Measurements from ENCODE around the gene CPXM2. TPM values are rescaled to one million over a fixed set of nuclear protein-coding genes. Genes with fewer than 3 reads are reported as not detected.

The CPXM2 gene
- total RNA-seq, 2 experiments from 2014 or later: not detected

- Histone ChIP-seq H3K9me3 (ENCODE audit: control insufficient read depth in 1 of 2, insufficient read depth in 1 of 2, low read length in 2 of 2) (peaks cover 19% of the 10 kb centered on the region in 2 experiments), H3K36me3 (ENCODE audit: insufficient read depth, low read length) (no peaks in the 10 kb centered on the region), H3K4me3 (ENCODE audit: low read length) (no peak overlapping the region), H3K4me1 (ENCODE audit: insufficient read depth, low read length) (no peaks in the 10 kb centered on the region), H3K27me3 (ENCODE audit: control insufficient read depth in 1 of 2, insufficient read depth in 2 of 2, low read length in 2 of 2) (peaks cover 0 to 3% of the 10 kb centered on the region in 2 experiments), H3K27ac (ENCODE audit: low read depth in 1 of 2, low read length in 2 of 2) (no peak overlapping the region)
- Mint-ChIP-seq H3K36me3 (ENCODE audit: low read depth) (no peaks in the 10 kb centered on the region), H3K27me3 (peaks cover 21% of the 10 kb centered on the region), H3K4me1 (ENCODE audit: low read depth) (no peaks in the 10 kb centered on the region), H3K4me3 (no peak overlapping the region), H3K9me3 (peaks cover 15% of the 10 kb centered on the region), H3K27ac (no peak overlapping the region)
- TF ChIP-seq, protein P1, sequence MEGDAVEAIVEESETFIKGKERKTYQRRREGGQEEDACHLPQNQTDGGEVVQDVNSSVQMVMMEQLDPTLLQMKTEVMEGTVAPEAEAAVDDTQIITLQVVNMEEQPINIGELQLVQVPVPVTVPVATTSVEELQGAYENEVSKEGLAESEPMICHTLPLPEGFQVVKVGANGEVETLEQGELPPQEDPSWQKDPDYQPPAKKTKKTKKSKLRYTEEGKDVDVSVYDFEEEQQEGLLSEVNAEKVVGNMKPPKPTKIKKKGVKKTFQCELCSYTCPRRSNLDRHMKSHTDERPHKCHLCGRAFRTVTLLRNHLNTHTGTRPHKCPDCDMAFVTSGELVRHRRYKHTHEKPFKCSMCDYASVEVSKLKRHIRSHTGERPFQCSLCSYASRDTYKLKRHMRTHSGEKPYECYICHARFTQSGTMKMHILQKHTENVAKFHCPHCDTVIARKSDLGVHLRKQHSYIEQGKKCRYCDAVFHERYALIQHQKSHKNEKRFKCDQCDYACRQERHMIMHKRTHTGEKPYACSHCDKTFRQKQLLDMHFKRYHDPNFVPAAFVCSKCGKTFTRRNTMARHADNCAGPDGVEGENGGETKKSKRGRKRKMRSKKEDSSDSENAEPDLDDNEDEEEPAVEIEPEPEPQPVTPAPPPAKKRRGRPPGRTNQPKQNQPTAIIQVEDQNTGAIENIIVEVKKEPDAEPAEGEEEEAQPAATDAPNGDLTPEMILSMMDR (IDR thresholded peaks at IDR 0.05): no peak
- ChIA-PET POLR2A (no interaction called here), CTCF (no interaction called here)
- DNase-seq (no peak), ATAC-seq (ENCODE audit: poor library complexity) (no peak)
- intact Hi-C loops (cut with DNase I, micrococcal nuclease): no loop called here
Observed at GRCh38 chr10:123926401-123927264, 35.0 kb upstream of the CPXM2 start.

GRCh38 chr10:123922126-123922525, 30.5 kb upstream of the CPXM2 start:
- no peak overlapping the region for H3K27ac ChIP-seq (ENCODE audit: low read depth in 1 of 2, low read length in 2 of 2)

GRCh38 chr10:123916775-123917174, 25.2 kb upstream of the CPXM2 start:
- H3K27me3 Mint-ChIP-seq: peaks cover 29% of the 10 kb centered on the region
- no peaks in the 10 kb centered on the region for H3K4me1 Mint-ChIP-seq (ENCODE audit: low read depth)
- H3K4me3 Mint-ChIP-seq: no peak overlapping the region
- Histone ChIP-seq H3K4me3 (ENCODE audit: low read length) (no peak overlapping the region), H3K4me1 (ENCODE audit: insufficient read depth, low read length) (no peaks in the 10 kb centered on the region), H3K27me3 (ENCODE audit: control insufficient read depth in 1 of 2, insufficient read depth in 2 of 2, low read length in 2 of 2) (peaks cover 2 to 3% of the 10 kb centered on the region in 2 experiments), H3K9me3 (ENCODE audit: control insufficient read depth in 1 of 2, insufficient read depth in 1 of 2, low read length in 2 of 2) (peaks cover 6 to 14% of the 10 kb centered on the region in 2 experiments), H3K36me3 (ENCODE audit: insufficient read depth, low read length) (no peaks in the 10 kb centered on the region), H3K27ac (ENCODE audit: low read depth in 1 of 2, low read length in 2 of 2) (no peak overlapping the region)
- DNase-seq (no peak), ATAC-seq (ENCODE audit: poor library complexity) (no peak)
- intact Hi-C loops (cut with DNase I, micrococcal nuclease): no loop called here
- peaks cover 11% of the 10 kb centered on the region for H3K9me3 Mint-ChIP-seq
- ChIA-PET CTCF (no interaction called here), POLR2A (no interaction called here)
- H3K36me3 Mint-ChIP-seq (ENCODE audit: low read depth): no peaks in the 10 kb centered on the region
- no peak overlapping the region for H3K27ac Mint-ChIP-seq
- TF ChIP-seq, protein P1 (IDR thresholded peaks at IDR 0.05): no peak

More at GRCh38 chr10:123922126-123922525, 30.5 kb upstream of the CPXM2 start:
- peaks cover 14% of the 10 kb centered on the region for H3K9me3 Mint-ChIP-seq
- no peaks in the 10 kb centered on the region for H3K4me1 ChIP-seq (ENCODE audit: insufficient read depth, low read length)
- POLR2A ChIA-PET: no interaction called here
- H3K9me3 ChIP-seq (ENCODE audit: control insufficient read depth in 1 of 2, insufficient read depth in 1 of 2, low read length in 2 of 2): peaks cover 0 to 14% of the 10 kb centered on the region in 2 experiments
- H3K4me3 ChIP-seq (ENCODE audit: low read length): no peak overlapping the region
- H3K27me3 Mint-ChIP-seq: peaks cover 20% of the 10 kb centered on the region
- no peaks in the 10 kb centered on the region for H3K36me3 ChIP-seq (ENCODE audit: insufficient read depth, low read length)
- CTCF ChIA-PET: no interaction called here
- peaks cover 0 to 3% of the 10 kb centered on the region in 2 experiments for H3K27me3 ChIP-seq (ENCODE audit: control insufficient read depth in 1 of 2, insufficient read depth in 2 of 2, low read length in 2 of 2)
- H3K36me3 Mint-ChIP-seq (ENCODE audit: low read depth): no peaks in the 10 kb centered on the region
- DNase-seq (no peak), ATAC-seq (ENCODE audit: poor library complexity) (no peak)
- intact Hi-C loops (cut with DNase I, micrococcal nuclease): no loop called here
- H3K4me3 Mint-ChIP-seq: no peak overlapping the region
- H3K27ac Mint-ChIP-seq: no peak overlapping the region
- TF ChIP-seq, protein P1 (IDR thresholded peaks at IDR 0.05): no peak
- H3K4me1 Mint-ChIP-seq (ENCODE audit: low read depth): no peaks in the 10 kb centered on the region

All from CD4-positive, alpha-beta T cell (primary cell).